IMR-90 (cell line): ENCODE results near the gene APLN. TPM values are rescaled to one million over a fixed set of nuclear protein-coding genes. Genes with fewer than 3 reads are reported as not detected.

Experiments
- ATAC-seq: fragments of 200-7000 bp; cut with Tn5 transposase; 2 replicates; pipeline ENCODE4 v1.9.1; 2020; ENCODE audit warnings: low read depth, mild to moderate bottlenecking, moderate library complexity
- BruUV-seq: library from RNA; stranded (reverse); fragments of 400-500 nt; replicated peaks from 2 replicates; lab custom pipeline; 2021; lab: Mats Ljungman, UMichigan
- CTCF ChIA-PET: fragments of 300-600 bp; formaldehyde crosslinking; extraction: SDS; loops from one replicate; lab custom pipeline; 2021; ENCODE audit warnings: antibody characterized with exemption; lab: Yijun Ruan, JAX
- POLR2A ChIA-PET: fragments of 300-600 bp; sonication (Branson Sonifier 250); formaldehyde crosslinking; loops from one replicate; lab custom pipeline; 2022; ENCODE audit warnings: antibody characterized with exemption; ENCODE audit not compliant: unreplicated experiment; lab: Charles Lee
- DNase-seq: peaks from one replicate; pipeline ENCODE4 v3.0.0; 2013
- H2AFZ ChIP-seq: replicated peaks from 2 replicates; pipeline ENCODE3; 2013; ENCODE audit warnings: low read length, mild to moderate bottlenecking; ENCODE audit not compliant: poor library complexity
- H2AK5ac ChIP-seq: 2 replicates; pipeline ENCODE4 v1.6.1; 2013; ENCODE audit warnings: low read depth, low read length, inconsistent platforms
- H2AK9ac ChIP-seq: replicated peaks from 2 replicates; pipeline ENCODE3; 2013; ENCODE audit warnings: mild to moderate bottlenecking, low read depth, low read length, moderate library complexity; ENCODE audit not compliant: poor library complexity
- H2BK120ac ChIP-seq: 2 replicates; pipeline ENCODE4 v1.6.1; 2013; ENCODE audit warnings: low read depth, low read length, inconsistent platforms
- H2BK15ac ChIP-seq: 3 replicates; pipeline ENCODE4 v1.6.1; 2013; ENCODE audit warnings: low read depth, low read length, inconsistent platforms
- H2BK20ac ChIP-seq: 2 replicates; pipeline ENCODE4 v1.6.1; 2013; ENCODE audit warnings: low read depth, mild to moderate bottlenecking, inconsistent platforms, low read length, moderate library complexity
- H2BK5ac ChIP-seq: 2 replicates; pipeline ENCODE4 v1.6.1; 2013; ENCODE audit warnings: mild to moderate bottlenecking, low read depth, low read length, inconsistent platforms; ENCODE audit not compliant: poor library complexity, severe bottlenecking
- H3K14ac ChIP-seq: replicated peaks from 2 replicates; pipeline ENCODE4 v1.6.1; 2013; ENCODE audit warnings: low read depth, low read length, inconsistent platforms
- H3K18ac ChIP-seq: 2 replicates; pipeline ENCODE4 v1.6.1; 2013; ENCODE audit warnings: low read depth, low read length, control low read depth
- H3K23ac ChIP-seq: 2 replicates; pipeline ENCODE4 v1.6.1; 2013; ENCODE audit warnings: low read depth, low read length, inconsistent platforms
- H3K27ac ChIP-seq: 2 replicates; pipeline ENCODE4 v1.5.1; 2013; ENCODE audit warnings: mild to moderate bottlenecking, control low read depth, low read length; ENCODE audit not compliant: insufficient read depth
- H3K27me3 ChIP-seq: 2 replicates; pipeline ENCODE4 v1.6.1; 2013; ENCODE audit warnings: low read length; ENCODE audit not compliant: control insufficient read depth, insufficient read depth
- H3K36me3 ChIP-seq: 2 replicates; pipeline ENCODE4 v1.6.1; 2013; ENCODE audit warnings: low read length, mixed read lengths; ENCODE audit not compliant: control insufficient read depth, insufficient read depth
- H3K4ac ChIP-seq: 2 replicates; pipeline ENCODE4 v1.6.1; 2013; ENCODE audit warnings: low read depth, low read length, inconsistent platforms
- H3K4me1 ChIP-seq: 2 replicates; pipeline ENCODE4 v1.6.1; 2013; ENCODE audit warnings: low read length, mixed read lengths; ENCODE audit not compliant: control insufficient read depth, insufficient read depth
- H3K4me2 ChIP-seq: 2 replicates; pipeline ENCODE4 v1.6.1; 2013; ENCODE audit warnings: low read depth, mild to moderate bottlenecking, control low read depth, low read length, moderate library complexity
- H3K4me3 ChIP-seq: 2 replicates; pipeline ENCODE4 v1.5.1; 2013; ENCODE audit warnings: low read depth, mild to moderate bottlenecking, control low read depth, low read length, moderate library complexity; ENCODE audit not compliant: insufficient read depth
- H3K56ac ChIP-seq: 2 replicates; pipeline ENCODE4 v1.6.1; 2013; ENCODE audit warnings: low read length, inconsistent platforms; ENCODE audit not compliant: insufficient read depth; ENCODE audit errors: extremely low read depth
- H3K79me1 ChIP-seq, 2 experiments: 2 replicates each; pipeline ENCODE4 v1.6.1; 2013; ENCODE audit warnings: low read length in 2 of 2, inconsistent platforms in 1 of 2, low read depth in 1 of 2
- H3K9ac ChIP-seq: 2 replicates; pipeline ENCODE4 v1.6.1; 2013; ENCODE audit warnings: low read depth, low read length, control low read depth
- H3K9me1 ChIP-seq: 2 replicates; pipeline ENCODE4 v1.6.1; 2013; ENCODE audit warnings: low read length, inconsistent platforms; ENCODE audit not compliant: insufficient read depth
- H3K9me3 ChIP-seq: 2 replicates; pipeline ENCODE4 v1.6.1; 2013; ENCODE audit warnings: low read length; ENCODE audit not compliant: control insufficient read depth, insufficient read depth
- H4K20me1 ChIP-seq: 2 replicates; pipeline ENCODE4 v1.6.1; 2013; ENCODE audit warnings: low read length, inconsistent platforms; ENCODE audit not compliant: insufficient read depth
- H4K5ac ChIP-seq: 2 replicates; pipeline ENCODE4 v1.6.1; 2013; ENCODE audit warnings: mild to moderate bottlenecking, low read depth, low read length, control low read depth
- H4K8ac ChIP-seq, 2 experiments: 2 replicates each; pipeline ENCODE4 v1.6.1; 2013; ENCODE audit warnings: low read depth in 2 of 2, low read length in 2 of 2, control low read depth in 1 of 2, inconsistent platforms in 1 of 2
- H4K91ac ChIP-seq: 2 replicates; pipeline ENCODE4 v1.6.1; 2013; ENCODE audit warnings: low read depth, low read length, inconsistent platforms; ENCODE audit not compliant: insufficient read depth
- CTCF ChIP-seq: conservative IDR thresholded peaks from 2 replicates; pipeline ENCODE4 v1.5.1; 2012; ENCODE audit warnings: mild to moderate bottlenecking, low read depth, low read length, improper control_type of control experiment
- RFX5 ChIP-seq: IDR thresholded peaks from 2 replicates; pipeline ENCODE4 v1.8.0; 2012; ENCODE audit warnings: low read depth, mild to moderate bottlenecking, low read length, moderate library complexity
- WGBS, 2 experiments: methylation state at CpG; one replicate each; pipeline versions ENCODE4 v1.1.5 to v1.1.7; 2013; ENCODE audit warnings: missing lambda C conversion rate in 2 of 2; ENCODE audit not compliant: insufficient read length in 1 of 2; ENCODE audit errors: extremely low coverage in 2 of 2; 5-methylcytosine and 5-hydroxymethylcytosine counted together
- dilution Hi-C: fragments of 300-500 bp; cut with HindIII; formaldehyde crosslinking; loops from one replicate; pipeline ENCODE4 v1.14.3; 2018; ENCODE audit warnings: low sequenced_read_pairs; ENCODE audit not compliant: unreplicated experiment
- in situ Hi-C: fragments of 300-500 bp; cut with MboI; formaldehyde crosslinking; loops from 3 replicates; pipeline ENCODE4 v1.14.3; 2019; ENCODE audit warnings: low sequenced_read_pairs, inconsistent platforms, mixed read lengths
- intact Hi-C: fragments of 100-400 bp; cut with micrococcal nuclease; formaldehyde crosslinking; loops from 2 replicates; pipeline ENCODE4 v1.10.0; 2022
- polyA plus RNA-seq, 3 experiments: library from polyadenylated mRNA; depleted of rRNA; stranded (reverse); fragments of >200 nt; gene quantifications; 2 replicates each; pipeline ENCODE4 v1.2.3, GENCODE V29; 2012; ENCODE audit warnings: low replicate concordance in 1 of 3
- total RNA-seq: library from RNA; depleted of rRNA; stranded (reverse); fragments of >200 nt; gene quantifications from 2 replicates; pipeline ENCODE4 v1.2.3, GENCODE V29; 2012

Gene APLN
- total and polyA plus RNA-seq, 2 of the 4 experiments (the other 2 are of a cell fraction) = 0.18 to 0.72 TPM

- Histone ChIP-seq H3K14ac (no peak overlapping the region), H3K4me3 (no peak overlapping the region), H2BK120ac (no peak overlapping the region), H3K23ac (no peak overlapping the region), H3K36me3 (no peaks in the 10 kb centered on the region), H3K4me2 (no peak overlapping the region), H2BK5ac (no peak overlapping the region), H2BK15ac (no peak overlapping the region), H3K56ac (no peak overlapping the region), H2AK9ac (no peak overlapping the region), H4K91ac (no peak overlapping the region), H3K27me3 (peaks cover 10% of the 10 kb centered on the region; the same call in 1 of the 2 replicates), H4K8ac (no peak overlapping the region), H2BK20ac (no peak overlapping the region), H2AK5ac (no peak overlapping the region), H3K27ac (no peak overlapping the region), H3K4ac (no peak overlapping the region), H2AFZ (no peak overlapping the region), H3K9me3 (peaks cover 7% of the 10 kb centered on the region), H3K9ac (no peak overlapping the region), H3K4me1 (no peaks in the 10 kb centered on the region), H3K9me1 (no peaks in the 10 kb centered on the region), H4K20me1 (no peaks in the 10 kb centered on the region), H3K79me1 (no peaks in the 10 kb centered on the region), H4K5ac (no peak overlapping the region), H3K18ac (no peak overlapping the region)
- no peak for DNase-seq
- intact Hi-C loops (no loop called here), in situ Hi-C loops (no loop called here), dilution Hi-C loops (no loop called here)
- CTCF ChIA-PET = interaction anchor here (0.9 kb wide), 1 partner anchor 85 kb away, joined by 3 read pairs; no protein-coding TSS in a partner anchor
- POLR2A ChIA-PET = no interaction called here
- TF ChIP-seq CTCF = no peak
- TF ChIP-seq RFX5 = no peak
- BruUV-seq = no TSS peak
- no CpG with 5 or more reads among the region's 3 CpGs for WGBS, 2 experiments
- no peak for ATAC-seq
These were observed 13.3 kb downstream of the APLN start for GRCh38 chrX:129641469-129641868.
